Mammary epithelial cell (primary cell): ENCODE data around the gene NLRP1.

ENCODE experiments used
- EZH2 ChIP-seq: IDR thresholded peaks from 2 replicates; pipeline ENCODE4 v1.6.1; 2012; ENCODE audit warnings: low read length, inconsistent platforms, borderline replicate concordance
- TF ChIP-seq, protein P1 (sequence below), 2 donors: IDR thresholded peaks in 1 of 2; conservative IDR thresholded peaks in 1 of 2; 2 replicates each; pipeline ENCODE4 v1.5.1; 2011 to 2012; ENCODE audit warnings: inconsistent platforms in 2 of 2, low read length in 2 of 2, mild to moderate bottlenecking in 2 of 2, control low read depth in 1 of 2, low read depth in 1 of 2; ENCODE audit not compliant: insufficient read depth in 1 of 2; ENCODE audit errors: extremely low read depth in 1 of 2

DNA sequence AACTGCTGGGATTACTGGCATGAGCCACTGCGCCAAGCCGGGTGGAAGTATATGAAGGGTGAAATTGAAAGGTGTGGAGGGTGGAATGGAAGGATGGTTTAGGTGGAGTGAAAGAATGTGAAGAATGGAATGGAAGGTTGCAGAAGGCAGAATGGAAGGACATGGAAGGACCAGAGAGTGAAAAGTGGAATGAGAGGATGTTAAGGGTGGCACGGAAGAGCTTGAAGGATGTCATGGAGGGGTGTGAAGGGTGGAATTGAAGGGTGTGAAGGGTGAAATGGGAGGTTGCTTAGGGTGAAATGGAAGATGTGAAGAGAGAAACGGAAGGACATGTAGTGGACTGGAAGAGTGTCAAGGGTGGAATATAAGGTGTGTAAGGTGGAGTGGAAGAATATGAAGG, 81.8 kb downstream of the NLRP1 start:
- TF ChIP-seq, protein P1, sequence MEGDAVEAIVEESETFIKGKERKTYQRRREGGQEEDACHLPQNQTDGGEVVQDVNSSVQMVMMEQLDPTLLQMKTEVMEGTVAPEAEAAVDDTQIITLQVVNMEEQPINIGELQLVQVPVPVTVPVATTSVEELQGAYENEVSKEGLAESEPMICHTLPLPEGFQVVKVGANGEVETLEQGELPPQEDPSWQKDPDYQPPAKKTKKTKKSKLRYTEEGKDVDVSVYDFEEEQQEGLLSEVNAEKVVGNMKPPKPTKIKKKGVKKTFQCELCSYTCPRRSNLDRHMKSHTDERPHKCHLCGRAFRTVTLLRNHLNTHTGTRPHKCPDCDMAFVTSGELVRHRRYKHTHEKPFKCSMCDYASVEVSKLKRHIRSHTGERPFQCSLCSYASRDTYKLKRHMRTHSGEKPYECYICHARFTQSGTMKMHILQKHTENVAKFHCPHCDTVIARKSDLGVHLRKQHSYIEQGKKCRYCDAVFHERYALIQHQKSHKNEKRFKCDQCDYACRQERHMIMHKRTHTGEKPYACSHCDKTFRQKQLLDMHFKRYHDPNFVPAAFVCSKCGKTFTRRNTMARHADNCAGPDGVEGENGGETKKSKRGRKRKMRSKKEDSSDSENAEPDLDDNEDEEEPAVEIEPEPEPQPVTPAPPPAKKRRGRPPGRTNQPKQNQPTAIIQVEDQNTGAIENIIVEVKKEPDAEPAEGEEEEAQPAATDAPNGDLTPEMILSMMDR (conservative IDR thresholded peaks at IDR 0.05 in 1 of 2, IDR thresholded peaks at IDR 0.05 in 1 of 2; ENCODE audit: extremely low read depth in 1 of 2, insufficient read depth in 1 of 2, low read depth in 1 of 2, low read length in 2 of 2): no peak
- no peak for TF ChIP-seq EZH2
